AG10803 (cell line): ENCODE measurements around the gene PNLIP.

Experiments used
- DNase-seq: peaks from one replicate; pipeline ENCODE4 v3.0.0; 2010; ENCODE audit warnings: low read depth
- H3K4me3 ChIP-seq: 2 replicates; pipeline ENCODE4 v1.5.1; 2011; ENCODE audit warnings: mild to moderate bottlenecking, low read length, control low read depth
- TF ChIP-seq, protein P1 (sequence below): conservative IDR thresholded peaks from 2 replicates; pipeline ENCODE4 v1.5.1; 2011; ENCODE audit warnings: mild to moderate bottlenecking, low read length, control low read depth, inconsistent platforms

PNLIP gene

DNA sequence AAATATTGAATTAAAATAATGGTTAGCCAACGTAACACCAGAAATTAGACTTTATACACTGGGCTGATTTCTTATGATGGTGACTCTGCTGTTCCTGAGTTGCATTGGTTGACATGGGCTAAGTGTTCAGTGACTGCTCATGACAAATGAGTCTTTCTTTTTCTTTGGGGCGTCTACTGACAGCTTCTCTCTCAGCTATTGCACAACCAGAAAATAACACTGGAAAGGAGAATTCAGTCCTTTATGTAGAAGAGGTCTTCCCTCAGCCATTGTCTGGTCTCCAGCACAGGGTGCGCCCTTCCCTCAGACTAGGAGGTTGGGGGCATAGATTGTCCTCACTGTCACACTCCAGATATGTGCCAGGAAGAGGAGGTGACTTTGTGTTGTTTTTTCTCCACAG, 21.6 kb downstream of the PNLIP start:
- DNase-seq = no peak
- TF ChIP-seq, protein P1, sequence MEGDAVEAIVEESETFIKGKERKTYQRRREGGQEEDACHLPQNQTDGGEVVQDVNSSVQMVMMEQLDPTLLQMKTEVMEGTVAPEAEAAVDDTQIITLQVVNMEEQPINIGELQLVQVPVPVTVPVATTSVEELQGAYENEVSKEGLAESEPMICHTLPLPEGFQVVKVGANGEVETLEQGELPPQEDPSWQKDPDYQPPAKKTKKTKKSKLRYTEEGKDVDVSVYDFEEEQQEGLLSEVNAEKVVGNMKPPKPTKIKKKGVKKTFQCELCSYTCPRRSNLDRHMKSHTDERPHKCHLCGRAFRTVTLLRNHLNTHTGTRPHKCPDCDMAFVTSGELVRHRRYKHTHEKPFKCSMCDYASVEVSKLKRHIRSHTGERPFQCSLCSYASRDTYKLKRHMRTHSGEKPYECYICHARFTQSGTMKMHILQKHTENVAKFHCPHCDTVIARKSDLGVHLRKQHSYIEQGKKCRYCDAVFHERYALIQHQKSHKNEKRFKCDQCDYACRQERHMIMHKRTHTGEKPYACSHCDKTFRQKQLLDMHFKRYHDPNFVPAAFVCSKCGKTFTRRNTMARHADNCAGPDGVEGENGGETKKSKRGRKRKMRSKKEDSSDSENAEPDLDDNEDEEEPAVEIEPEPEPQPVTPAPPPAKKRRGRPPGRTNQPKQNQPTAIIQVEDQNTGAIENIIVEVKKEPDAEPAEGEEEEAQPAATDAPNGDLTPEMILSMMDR = no peak
- no peak overlapping the region for H3K4me3 ChIP-seq

DNA sequence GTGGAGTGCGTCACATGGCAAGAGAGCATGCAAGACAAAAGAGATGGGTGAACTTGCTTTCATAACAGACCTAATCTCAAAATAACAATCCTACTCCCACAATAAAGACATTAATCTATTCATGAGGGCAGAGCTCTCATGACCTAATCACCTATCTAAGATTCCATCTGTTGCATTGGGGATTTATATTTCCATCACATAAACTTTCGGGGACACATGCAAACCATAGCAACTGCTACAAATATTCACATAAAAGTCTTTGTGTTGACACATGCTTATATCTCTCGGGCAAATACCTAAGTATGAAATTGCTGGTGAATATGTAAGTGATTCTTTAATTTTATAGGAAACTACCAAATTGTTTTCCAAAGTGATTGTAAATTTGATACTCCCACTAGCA, 29.1 kb downstream of the PNLIP start:
- DNase-seq = no peak
- H3K4me3 ChIP-seq = no peak overlapping the region

DNA sequence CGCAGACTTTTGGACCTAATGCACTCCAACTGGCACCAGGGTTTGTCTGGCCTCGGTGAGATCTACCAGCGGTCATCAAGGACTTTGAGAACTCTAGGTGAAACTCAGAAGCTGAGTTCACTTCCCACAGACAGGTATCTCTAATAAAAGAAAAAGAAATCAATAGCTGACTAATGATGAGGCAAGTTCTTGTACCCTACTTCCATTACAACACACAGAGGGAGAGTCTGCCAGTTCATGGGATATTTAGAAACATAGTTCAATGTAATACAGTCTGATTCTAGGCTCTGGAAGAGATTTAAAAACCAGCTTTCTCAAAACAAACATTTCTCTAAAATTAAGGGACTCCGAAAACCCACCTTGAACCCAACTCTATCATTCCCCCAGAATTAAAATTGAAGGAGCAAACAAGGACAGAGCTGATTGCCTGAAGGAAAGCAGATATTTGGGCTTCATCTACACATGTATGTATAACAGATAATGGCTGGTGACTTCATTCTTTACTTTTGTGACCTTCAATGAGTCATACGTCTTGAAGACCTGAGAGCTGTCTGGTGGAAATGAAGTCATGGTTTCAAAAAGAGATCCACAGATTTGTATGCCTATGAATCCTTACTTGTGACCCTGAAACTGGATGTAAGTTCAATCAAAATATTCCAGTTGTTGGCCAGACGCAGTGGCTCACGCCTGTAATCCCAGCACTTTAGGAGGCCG, 42.3 kb downstream of the PNLIP start:
- DNase-seq = no peak
- TF ChIP-seq, protein P1 = no peak
- H3K4me3 ChIP-seq = no peak overlapping the region

More for the DNA sequence above, 29.1 kb downstream of the PNLIP start:
- TF ChIP-seq, protein P1 = no peak

DNA sequence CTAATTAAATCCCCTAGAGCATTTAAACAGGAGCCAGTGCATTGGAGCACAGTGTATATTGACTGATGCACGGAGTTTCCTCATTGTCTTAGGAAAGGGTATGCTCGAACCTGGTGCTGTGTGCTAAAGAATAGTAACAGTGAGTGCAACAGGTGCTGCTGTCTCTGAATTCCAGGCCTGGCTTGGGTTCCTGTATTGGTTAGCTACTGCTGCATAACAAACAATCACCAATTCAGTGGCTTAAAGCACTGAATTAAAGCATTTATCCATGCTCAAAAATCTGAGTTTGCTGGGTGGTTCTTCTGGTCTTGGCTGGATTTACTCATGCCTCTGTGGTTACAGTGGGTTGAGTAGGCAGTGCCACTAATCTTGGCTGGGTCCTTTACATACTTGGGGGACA, 43.3 kb downstream of the PNLIP start:
- TF ChIP-seq, protein P1 = no peak
- no peak overlapping the region for H3K4me3 ChIP-seq
- DNase-seq = no peak

DNA sequence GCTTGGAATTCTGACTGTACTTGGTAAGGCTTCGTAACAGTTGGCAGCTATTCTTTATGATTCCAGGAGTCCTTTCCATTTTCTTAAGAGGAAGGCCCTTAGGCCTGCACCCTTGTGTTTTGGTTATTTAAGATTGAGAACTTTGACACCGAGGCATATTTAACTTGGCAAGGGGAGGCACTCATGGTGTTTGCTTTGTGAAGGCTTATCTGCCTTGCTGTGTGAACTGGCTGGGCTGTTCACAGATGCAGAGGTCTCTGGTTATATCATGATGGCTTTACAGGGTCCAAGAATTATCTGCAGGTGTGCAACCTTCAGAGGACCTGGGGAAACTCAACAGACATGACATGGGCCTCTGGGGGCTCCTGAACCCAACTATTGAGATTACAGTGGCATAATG, 44.2 kb downstream of the PNLIP start:
- TF ChIP-seq, protein P1 = no peak
- no peak overlapping the region for H3K4me3 ChIP-seq

DNA sequence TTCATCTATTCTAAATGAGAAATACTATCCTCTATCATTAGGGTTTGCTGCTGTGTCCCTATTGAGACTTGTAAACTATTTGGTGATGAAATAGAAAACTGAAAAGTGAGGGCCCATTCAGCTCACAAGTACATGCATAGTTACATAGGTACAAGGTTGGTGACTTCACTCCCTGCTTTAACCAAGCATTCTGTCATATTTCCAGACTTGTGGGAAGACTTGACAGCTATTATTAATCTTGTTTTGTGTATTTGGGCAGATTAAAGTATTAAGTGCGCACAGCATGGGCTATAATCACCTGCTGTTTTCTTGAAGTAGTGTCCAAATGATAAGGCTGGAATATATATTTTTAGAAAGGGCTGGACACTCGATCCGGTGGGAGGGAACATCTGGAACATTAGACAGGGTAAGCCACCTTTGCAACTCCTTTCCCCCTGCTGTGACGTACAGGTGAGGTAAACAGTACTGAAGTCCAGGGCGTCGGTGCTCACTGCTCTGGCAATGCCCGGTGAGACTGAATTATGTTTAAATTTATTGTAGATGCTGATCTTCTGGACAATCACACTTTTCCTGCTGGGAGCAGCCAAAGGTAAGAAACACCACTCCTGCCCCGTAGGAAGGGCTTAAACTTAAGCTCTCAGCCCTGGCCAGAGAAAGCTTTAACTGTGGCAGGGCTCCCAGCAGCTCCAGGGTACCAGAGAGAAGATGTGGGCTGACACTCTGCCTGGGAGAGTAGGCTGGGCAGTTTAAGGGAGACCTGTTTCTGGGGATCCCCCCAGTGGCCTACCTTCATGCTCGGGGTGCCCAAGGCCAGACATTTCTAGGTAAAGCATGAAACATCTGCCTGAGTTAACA, 45.1 kb downstream of the PNLIP start, which contains the start of gene PNLIPRP1:
PNLIPRP1 (plus strand) TSS at position 370 of the 855 bp plus-strand sequence; CDS start at position 541, 171 bp downstream.
- DNase-seq = no peak
- TF ChIP-seq, protein P1 = no peak
- no peak within 1 kb of the TSS for H3K4me3 ChIP-seq

More for the DNA sequence above, 44.2 kb downstream of the PNLIP start:
- DNase-seq = no peak
